Pancreas (tissue), 10 donors: ENCODE data around the gene DYNLL1. TPM values are rescaled to one million over a fixed set of nuclear protein-coding genes. Genes with fewer than 3 reads are reported as not detected.

ENCODE experiments used
- ATAC-seq, 4 donors: fragments of 200-7000 bp; cut with Tn5 transposase; one replicate each; pipeline versions ENCODE4 v1.8.0 to v1.9.1; 2020; ENCODE audit warnings: mild to moderate bottlenecking in 4 of 4, moderate library complexity in 4 of 4
- DNase-seq, 6 donors: peaks; one replicate each; pipeline ENCODE4 v3.0.0-alpha.2; 2020
- FAIRE-seq: peaks from 2 replicates; lab custom pipeline; 2012; peaks lifted over from hg19 to GRCh38; lab: Jason Lieb, UNC
- H3K27ac ChIP-seq, 4 donors: fragments of 200-600 bp; sonication (generic); 1 replicate in 3 of 4; 2 replicates in 1 of 4; pipeline versions ENCODE4 v1.5.0 to v1.8.0; 2020
- H3K27me3 ChIP-seq, 4 donors: fragments of 200-600 bp; one replicate each; pipeline ENCODE4 v1.8.0; 2021
- H3K36me3 ChIP-seq, 3 donors: fragments of 200-600 bp; sonication (generic) in 1 of 3; one replicate each; pipeline versions ENCODE4 v1.5.0 to v1.8.0; 2020 to 2021
- H3K4me1 ChIP-seq, 3 donors: fragments of 200-600 bp; one replicate each; pipeline ENCODE4 v1.8.0; 2021
- H3K4me3 ChIP-seq, 4 donors: fragments of 200-600 bp; sonication (generic) in 2 of 4; one replicate each; pipeline versions ENCODE4 v1.5.0 to v1.8.0; 2020 to 2021
- H3K9me3 ChIP-seq, 4 donors: fragments of 200-600 bp; one replicate each; pipeline ENCODE4 v1.8.0; 2021
- WGBS, 2 donors: extraction: QIAGEN DNeasy Blood & Tissue Kit; methylation state at CpG; one replicate each; pipeline ENCODE4 v1.1.7; 2013; 5-methylcytosine and 5-hydroxymethylcytosine counted together
- intact Hi-C, 3 donors: fragments of 100-400 bp; cut with DNase I; formaldehyde crosslinking; loops; one replicate each; pipeline versions ENCODE4 v1.11.1 to v1.14.2; 2022
- polyA plus RNA-seq, 2 donors: library from polyadenylated mRNA; stranded (reverse); fragments of 200-250 nt; gene quantifications; one replicate each; pipeline ENCODE4 v1.2.3, GENCODE V29; 2013
- total RNA-seq, 6 donors: library from RNA; stranded (reverse); fragmentation: NEBNext Ultra II Directional in 4 of 6; extraction: Animal tissue kit (Norgen Biotek cat#: 25700) in 4 of 6; gene quantifications; one replicate each; pipeline versions ENCODE4 v1.2.1 to v1.2.4, GENCODE V29; 2021 to 2023
- TF ChIP-seq, protein P1 (sequence below), 4 donors: fragments of 200-600 bp; sonication (generic) in 3 of 4; IDR thresholded peaks; one replicate each; pipeline versions ENCODE4 v1.5.0 to v1.8.0; 2021; ENCODE audit warnings: antibody characterized with exemption in 4 of 4
- donor health status: healthy with polysubstance abuse.
- donor health status: DM: no; HTN: no; CAD: no; lungs with moderate emphysema.
- donor health status: DM: no; HTN: no; CAD: no.
- donor health status: control.
- donor health status: control.
- donor health status: Bipolar disorder and iron deficiency.
- donor health status: DM: yes; HTN: yes; CAD: no.
- donor health status: DM: no; HTN: no; CAD: no.
- donor health status: DM: no; HTN: no; CAD: no.
- donor health status: DM: yes; HTN: yes; CAD: no.

DYNLL1 gene
- total and polyA plus RNA-seq, 8 donors = 57.7 to 249 (median 102) TPM

DNA sequence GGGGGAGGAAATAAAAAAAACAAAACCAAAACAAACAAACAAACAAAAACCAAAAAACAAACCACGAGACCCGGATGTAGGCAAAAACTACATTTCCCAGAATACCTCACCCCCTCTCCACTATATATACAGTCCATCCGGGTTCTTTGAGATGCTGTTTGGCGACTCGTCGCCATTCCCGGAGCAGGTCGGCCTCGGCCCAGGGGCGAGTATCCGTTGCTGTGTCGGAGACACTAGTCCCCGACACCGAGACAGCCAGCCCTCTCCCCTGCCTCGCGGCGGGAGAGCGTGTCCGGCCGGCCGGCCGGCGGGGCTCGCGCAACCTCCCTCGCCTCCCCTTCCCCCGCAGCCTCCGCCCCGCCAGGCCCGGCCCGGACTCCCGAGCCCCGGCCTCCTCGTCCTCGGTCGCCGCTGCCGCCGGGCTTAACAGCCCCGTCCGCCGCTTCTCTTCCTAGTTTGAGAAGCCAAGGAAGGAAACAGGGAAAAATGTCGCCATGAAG, 38.3 kb downstream of the DYNLL1 start, which contains the start of gene RNF10:
RNF10 (plus strand) TSS at position 154 of the 500 bp plus-strand sequence. CDS start 456 bp downstream, outside the sequence.
- WGBS, 2 donors = 0 to 1% methylated on average over 40 to 43 of the region's 43 CpGs
- H3K9me3 ChIP-seq = no peaks in the 10 kb centered on the region
- ATAC-seq = peak; percentile 63 to 81 (median 74)
- peak within 1 kb of the TSS; percentile 80 to 93 (median 88) for H3K27ac ChIP-seq
- H3K4me1 ChIP-seq = peaks cover 19 to 28% (median 28%) of the 10 kb centered on the region in 3 donors
- no peaks in the 10 kb centered on the region for H3K36me3 ChIP-seq
- peak within 1 kb of the TSS; percentile 52 to 94 (median 88) for H3K4me3 ChIP-seq
- no peaks in the 10 kb centered on the region for H3K27me3 ChIP-seq
- TF ChIP-seq, protein P1, sequence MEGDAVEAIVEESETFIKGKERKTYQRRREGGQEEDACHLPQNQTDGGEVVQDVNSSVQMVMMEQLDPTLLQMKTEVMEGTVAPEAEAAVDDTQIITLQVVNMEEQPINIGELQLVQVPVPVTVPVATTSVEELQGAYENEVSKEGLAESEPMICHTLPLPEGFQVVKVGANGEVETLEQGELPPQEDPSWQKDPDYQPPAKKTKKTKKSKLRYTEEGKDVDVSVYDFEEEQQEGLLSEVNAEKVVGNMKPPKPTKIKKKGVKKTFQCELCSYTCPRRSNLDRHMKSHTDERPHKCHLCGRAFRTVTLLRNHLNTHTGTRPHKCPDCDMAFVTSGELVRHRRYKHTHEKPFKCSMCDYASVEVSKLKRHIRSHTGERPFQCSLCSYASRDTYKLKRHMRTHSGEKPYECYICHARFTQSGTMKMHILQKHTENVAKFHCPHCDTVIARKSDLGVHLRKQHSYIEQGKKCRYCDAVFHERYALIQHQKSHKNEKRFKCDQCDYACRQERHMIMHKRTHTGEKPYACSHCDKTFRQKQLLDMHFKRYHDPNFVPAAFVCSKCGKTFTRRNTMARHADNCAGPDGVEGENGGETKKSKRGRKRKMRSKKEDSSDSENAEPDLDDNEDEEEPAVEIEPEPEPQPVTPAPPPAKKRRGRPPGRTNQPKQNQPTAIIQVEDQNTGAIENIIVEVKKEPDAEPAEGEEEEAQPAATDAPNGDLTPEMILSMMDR (IDR thresholded peaks at IDR 0.05) = no peak
- no peak for FAIRE-seq
- DNase-seq = peak; percentile 77 to 90 (median 81)
- intact Hi-C loops = no loop called here

DNA sequence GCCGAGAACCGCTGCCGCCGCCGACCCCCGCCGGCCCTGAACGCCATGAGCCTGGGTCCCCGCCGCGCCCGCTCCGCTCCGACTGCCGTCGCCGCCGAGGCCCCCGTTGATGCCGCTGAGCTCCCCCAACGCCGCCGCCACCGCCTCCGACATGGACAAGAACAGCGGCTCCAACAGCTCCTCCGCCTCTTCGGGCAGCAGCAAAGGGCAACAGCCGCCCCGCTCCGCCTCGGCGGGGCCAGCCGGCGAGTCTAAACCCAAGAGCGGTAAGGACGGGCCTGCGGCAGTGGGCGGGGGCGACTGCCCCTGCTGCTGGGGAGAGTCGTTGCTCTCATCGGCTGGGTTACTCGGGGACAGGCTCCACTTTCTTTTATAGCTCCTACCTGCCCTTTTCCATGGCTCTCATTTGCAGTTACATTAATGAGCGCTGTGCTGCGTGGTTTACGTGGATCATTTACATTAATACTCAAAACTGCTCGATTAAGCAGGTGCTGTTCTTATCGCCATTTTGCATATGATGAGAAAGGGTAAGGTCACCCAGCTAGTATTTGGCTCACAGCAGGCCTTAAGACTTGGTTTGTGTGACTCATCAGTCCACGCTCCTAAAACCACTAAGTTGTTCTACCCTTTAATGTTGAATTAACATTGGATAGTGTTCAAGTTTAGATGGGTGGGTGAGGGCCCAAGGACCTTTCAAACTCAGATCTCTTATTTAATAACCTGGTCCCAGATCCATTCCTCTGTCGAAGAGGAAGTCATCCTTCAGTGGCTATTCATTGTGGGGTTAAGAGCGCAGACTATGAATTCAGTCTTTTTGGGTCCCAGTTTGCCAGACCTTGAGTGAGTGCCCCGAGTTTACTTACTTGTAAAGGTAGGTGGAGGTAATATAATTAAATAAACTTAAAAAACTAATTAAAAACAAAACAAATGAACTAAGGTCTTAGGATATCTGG, 39.1 kb downstream of the DYNLL1 start:
- Histone ChIP-seq H3K4me1 (peaks cover 24 to 36% (median 36%) of the 10 kb centered on the region in 3 donors), H3K27me3 (no peaks in the 10 kb centered on the region), H3K36me3 (no peaks in the 10 kb centered on the region), H3K4me3 (peak overlapping the region; percentile 52 to 94 (median 88)), H3K9me3 (no peaks in the 10 kb centered on the region), H3K27ac (peak overlapping the region; percentile 80 to 93 (median 88))
- DNase-seq (peak; percentile 44 to 87 (median 62)), FAIRE-seq (no peak), ATAC-seq (peak; percentile 49 to 65 (median 57))
- intact Hi-C loops = no loop called here
- TF ChIP-seq, protein P1 (IDR thresholded peaks at IDR 0.05) = no peak
- WGBS, 2 donors = 1% methylated on average over 52 of the region's 52 CpGs

DNA sequence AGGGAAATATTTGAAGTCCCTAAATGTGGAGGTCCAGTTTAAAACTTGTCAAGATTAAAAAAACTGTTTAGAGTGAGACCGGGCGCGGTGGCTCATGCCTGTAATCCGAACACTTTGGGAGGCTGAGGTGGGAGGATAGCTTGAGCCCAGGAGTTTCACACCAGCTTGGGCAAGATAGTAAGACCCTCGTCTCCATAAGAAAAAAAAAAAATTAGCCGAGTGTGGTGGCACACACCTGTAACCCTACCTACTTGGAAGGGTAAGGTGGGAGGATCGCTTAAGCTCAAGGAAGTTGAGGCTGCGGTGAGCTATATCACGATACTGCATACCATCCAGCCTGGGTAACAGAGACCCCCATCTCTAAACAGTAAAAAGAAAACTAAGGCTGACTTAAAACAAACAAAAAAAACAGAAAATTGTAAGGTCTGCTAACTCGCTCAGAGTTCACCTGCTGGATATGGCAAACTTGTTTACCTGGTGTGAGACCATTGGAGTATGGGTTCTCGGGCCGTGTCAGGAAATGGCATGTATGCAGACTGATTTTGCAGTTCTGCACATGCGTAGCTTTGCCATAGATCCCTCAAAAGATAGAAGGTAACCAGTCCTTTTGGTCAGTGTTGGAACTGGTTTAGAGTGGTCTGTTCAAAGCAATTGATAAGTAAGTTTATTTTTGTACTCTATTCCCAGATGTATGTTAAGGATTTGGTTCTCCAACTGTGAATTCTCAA, 40.3 kb downstream of the DYNLL1 start:
- TF ChIP-seq, protein P1 (IDR thresholded peaks at IDR 0.05) = no peak
- intact Hi-C loops = no loop called here
- Histone ChIP-seq H3K36me3 (no peaks in the 10 kb centered on the region), H3K27ac (peak overlapping the region in 2 of 4 donors; percentile 91 to 93), H3K27me3 (no peaks in the 10 kb centered on the region), H3K4me3 (peak overlapping the region in 3 of 4 donors; percentile 84 to 94 (median 91)), H3K4me1 (peaks cover 35 to 48% (median 46%) of the 10 kb centered on the region in 3 donors), H3K9me3 (no peaks in the 10 kb centered on the region)
- DNase-seq = no peak
- ATAC-seq = peak in 3 of 4 donors; percentile 13 to 19 (median 14)
- 11 to 21% methylated on average over 13 of the region's 13 CpGs for WGBS, 2 donors
- FAIRE-seq = no peak

DNA sequence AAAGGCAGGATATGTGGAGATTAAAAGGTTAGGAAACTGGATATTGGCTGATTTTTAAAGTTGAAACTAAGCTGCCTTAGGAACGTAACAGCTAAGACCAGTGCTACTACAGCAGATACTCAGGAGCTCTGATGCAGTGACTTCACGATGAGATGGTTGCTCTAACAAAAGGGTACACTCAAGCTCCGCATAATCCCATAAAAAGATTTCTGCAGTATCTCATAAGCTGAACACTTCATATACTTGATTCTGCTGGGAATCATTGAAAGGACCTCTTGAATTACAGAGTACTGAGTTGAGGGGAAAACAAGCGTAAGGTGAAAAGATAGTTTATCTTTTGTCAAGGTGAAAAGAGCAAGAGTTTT, 41.9 kb downstream of the DYNLL1 start:
- no peaks in the 10 kb centered on the region for H3K36me3 ChIP-seq
- WGBS, 2 donors = 12 to 24% methylated on average over 4 of the region's 4 CpGs
- H3K9me3 ChIP-seq = no peaks in the 10 kb centered on the region
- peaks cover 44 to 56% (median 53%) of the 10 kb centered on the region in 3 donors for H3K4me1 ChIP-seq
- no peak for ATAC-seq
- intact Hi-C loops = no loop called here
- TF ChIP-seq, protein P1 (IDR thresholded peaks at IDR 0.05) = no peak
- no peaks in the 10 kb centered on the region for H3K27me3 ChIP-seq
- peak overlapping the region in 3 of 4 donors; percentile 9 to 94 (median 84) for H3K4me3 ChIP-seq
- no peak for FAIRE-seq
- H3K27ac ChIP-seq = peak overlapping the region in 3 of 4 donors; percentile 42 to 93 (median 83)
- DNase-seq = no peak
